Ramos (cell line): ENCODE results near the gene ARPC1A.
"Not testable (repeated sequence)": the region's sequence is repeated elsewhere in the genome, so short reads cannot be mapped to it uniquely, and the experiment has no call there.

Experiments used
- in situ Hi-C: fragments of 300-500 bp; cut with MboI; formaldehyde crosslinking; loops from one replicate; pipeline ENCODE4 v1.14.3; 2022; ENCODE audit warnings: low sequenced_read_pairs; ENCODE audit not compliant: unreplicated experiment

The ARPC1A gene

DNA sequence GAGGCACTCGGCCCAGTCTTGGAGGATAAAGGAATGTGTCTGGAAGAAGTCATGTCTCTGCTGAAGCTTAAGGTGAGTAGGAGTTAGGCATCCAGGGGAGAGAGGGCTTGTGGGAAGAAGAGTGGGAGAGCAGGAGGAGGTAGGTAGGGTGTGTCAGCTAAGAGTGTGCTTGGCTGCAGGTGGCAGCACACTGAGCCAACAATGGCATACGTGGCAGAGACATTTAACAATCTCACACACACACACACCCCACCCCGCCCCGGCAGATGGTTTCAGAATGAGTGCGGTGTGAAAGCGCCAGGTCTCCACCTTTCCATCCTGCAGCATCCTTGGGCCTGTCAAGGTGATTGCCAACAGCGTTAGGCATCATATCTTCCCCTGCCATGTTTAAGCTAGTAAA lies 11.2 kb upstream of the ARPC1A start:
- in situ Hi-C loops, result no loop called here

DNA sequence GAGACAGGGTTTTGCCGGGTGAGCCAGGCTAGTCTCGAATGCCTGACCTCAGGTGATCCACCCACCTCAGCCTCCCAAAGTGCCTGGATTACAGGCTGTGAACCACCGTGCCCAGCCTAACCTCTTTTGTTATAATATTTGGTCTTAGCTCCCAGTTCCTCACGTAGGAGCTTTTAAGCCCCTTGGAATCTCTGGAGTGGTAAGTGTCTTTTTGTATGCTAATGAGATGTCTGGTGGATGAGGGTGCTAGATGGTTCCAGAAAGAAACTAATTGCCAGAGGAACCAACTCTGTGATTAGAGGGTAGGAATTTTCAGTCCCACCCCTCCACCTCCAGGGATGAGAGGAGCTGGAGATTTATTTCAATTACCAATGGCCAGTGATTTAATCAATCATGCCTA lies 5.3 kb upstream of the ARPC1A start:
- in situ Hi-C loops, result no loop called here

DNA sequence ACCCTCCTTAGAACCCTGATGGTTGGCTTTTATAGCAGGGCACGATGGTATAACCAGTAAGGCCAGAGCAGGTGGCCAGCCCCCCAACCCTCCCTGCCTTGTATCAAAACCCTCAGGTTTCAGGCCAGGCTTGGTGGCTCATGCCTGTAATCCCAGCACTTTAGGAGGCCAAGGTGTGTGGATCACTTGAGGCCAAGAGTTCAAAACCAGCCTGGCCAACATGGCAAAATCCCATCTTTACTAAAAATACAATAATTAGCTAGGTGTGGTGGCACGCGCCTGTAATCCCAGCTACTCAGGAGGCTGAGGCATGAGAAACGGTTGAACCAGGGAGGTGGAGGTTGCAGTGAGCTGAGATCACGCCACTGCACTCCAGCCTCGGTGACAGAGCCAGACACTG lies 3.0 kb upstream of the ARPC1A start:
- in situ Hi-C loops, result not testable (repeated sequence)

DNA sequence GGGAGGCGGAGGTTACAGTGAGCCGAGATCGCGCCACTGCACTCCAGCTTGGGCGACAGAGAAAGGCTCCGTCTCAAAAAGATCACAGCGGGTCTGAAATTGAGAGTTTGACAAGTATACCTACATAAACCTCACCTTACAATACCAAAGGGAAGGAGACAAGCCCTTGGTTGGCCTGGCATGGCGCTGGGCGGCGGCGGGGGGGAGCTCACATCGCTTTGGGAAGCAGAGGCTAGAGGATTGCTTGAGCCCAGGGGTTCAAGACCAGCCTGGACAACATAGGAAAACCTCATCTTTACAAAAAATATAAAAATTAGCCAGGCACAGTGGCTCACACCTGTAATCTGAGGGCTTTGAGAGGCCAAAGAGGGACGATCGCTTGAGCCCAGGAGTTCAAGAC lies 1.1 kb upstream of the ARPC1A start:
- in situ Hi-C loops, result no loop called here

DNA sequence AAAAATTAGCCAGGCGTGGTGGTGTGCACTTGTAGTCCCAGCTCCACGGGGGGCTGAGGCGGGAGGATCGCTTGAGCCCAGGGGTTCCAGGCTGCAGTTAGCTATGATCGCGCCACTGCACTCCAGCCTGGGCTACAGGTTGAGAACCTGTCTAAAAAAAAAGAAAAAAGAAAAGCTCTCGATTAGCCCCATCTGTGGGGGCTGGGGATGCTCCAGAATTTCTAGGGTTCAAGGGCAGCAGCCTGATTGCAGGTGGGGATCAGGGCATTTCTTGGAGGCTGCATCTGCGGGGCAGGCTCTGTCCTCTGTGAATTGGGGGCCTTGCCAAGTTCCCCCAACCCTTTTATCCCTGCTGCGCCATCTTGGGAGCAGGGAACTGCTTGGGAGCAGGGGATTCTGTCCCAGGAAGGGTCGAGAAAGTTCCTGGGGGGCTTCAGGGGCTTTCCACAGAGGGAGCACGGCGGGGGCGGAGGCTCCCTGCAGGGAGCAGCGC lies 651 bp upstream of the ARPC1A start:
- in situ Hi-C loops, result no loop called here

DNA sequence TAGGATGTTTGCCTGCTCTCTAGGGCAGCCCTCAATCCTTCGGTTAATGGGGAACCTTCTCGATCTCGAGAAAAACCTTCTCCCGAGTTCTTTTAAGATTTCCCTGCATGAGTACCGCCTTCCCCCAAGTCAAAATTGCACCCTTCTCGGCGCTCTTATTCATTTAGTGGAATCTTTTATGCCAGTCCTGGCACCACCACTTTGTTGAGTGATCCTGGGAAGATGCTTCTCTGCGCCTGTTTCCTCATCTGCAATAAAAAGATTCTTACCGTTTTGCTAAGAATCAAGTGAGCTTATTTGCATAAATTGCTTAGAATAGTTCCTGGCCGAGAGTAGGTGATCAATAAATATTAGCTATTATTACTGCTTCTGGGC lies 697 bp downstream of the ARPC1A start:
- in situ Hi-C loops, result no loop called here

DNA sequence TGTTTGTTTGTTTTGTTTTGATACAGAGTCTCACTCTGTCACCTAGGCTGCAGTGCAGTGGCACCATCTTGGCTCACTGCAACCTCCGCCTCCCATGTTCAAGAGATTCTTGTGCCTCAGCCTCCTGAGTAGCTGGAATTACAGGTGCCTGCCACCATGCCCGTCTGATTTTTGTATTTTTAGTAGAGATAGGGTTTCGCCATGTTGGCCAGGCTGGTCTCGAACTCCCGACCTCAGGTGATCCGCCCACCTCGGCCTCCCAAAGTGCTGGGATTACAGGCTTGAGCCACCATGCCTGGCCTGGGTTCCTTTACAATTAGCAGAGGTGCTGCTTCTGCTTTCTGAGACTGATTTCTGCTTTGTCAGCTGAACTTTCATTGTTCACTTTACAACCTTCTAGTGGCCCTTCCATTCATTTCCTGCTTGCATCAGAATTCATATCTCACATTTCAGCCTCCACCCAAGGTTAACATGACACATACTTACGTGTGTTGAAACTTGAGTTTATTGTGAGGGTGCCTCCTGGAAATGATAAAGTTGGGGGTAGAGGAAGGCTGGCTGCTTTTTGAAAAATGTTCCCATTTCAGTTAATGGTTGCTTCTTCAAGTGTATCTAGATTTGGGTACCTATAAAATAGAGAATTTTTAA lies 4.7 kb downstream of the ARPC1A start:
- in situ Hi-C loops, result not testable (repeated sequence)

DNA sequence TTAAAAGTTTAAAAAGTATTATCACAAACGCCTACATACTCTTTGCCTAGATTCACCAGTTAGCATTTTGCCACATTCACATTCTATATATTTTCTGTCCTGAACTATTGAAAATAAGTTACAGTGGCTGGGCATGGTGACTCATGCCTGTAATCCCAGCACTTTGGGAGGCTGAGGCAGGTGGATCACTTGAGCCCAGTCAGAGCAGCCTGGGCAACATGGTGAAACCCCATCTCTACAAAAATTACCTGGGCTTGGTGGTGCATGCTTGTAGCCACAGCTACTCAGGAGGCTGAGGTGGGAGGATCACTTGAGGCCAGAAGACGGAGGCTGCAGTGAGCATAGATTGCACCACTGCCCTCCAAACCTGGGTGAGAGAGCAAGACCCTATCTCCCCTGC lies 5.3 kb downstream of the ARPC1A start:
- in situ Hi-C loops, result no loop called here

DNA sequence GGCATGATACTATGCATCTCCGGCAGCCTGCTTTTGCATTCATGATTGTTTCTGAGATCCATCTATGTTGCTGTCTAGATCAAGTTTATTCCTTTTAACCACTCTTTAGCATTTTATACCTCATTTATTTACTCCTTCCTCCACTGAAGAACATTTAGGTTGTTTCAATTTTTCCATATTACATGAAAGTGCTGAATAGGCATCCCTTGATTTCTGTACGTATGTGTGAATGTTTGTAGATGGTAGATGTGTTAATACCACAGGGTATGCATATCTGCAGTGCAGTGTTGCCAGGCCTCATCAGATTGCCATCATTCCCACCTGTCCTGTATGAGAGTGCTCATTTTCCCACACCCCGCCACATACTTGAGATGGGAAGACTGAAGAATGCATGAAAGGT lies 13.9 kb downstream of the ARPC1A start:
- in situ Hi-C loops, result no loop called here

DNA sequence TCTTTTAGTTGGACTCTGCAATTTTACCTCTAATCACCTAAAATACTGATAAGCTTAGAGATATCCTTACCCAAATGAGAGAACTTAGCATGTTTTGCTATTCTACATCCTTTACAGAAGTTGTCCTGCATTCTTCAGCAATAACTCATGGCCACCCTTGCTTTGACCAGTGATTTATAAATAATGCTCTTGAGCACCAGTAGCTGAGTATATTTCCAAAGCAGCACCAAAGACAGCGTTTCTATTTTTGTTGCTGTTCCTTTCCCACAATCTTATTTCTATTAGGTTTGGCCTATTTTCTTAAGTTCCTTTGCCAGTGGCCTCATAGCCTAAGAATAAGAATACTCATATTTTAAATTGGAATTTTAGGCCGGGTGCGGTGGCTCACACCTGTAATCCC lies 15.0 kb downstream of the ARPC1A start:
- in situ Hi-C loops, result no loop called here

DNA sequence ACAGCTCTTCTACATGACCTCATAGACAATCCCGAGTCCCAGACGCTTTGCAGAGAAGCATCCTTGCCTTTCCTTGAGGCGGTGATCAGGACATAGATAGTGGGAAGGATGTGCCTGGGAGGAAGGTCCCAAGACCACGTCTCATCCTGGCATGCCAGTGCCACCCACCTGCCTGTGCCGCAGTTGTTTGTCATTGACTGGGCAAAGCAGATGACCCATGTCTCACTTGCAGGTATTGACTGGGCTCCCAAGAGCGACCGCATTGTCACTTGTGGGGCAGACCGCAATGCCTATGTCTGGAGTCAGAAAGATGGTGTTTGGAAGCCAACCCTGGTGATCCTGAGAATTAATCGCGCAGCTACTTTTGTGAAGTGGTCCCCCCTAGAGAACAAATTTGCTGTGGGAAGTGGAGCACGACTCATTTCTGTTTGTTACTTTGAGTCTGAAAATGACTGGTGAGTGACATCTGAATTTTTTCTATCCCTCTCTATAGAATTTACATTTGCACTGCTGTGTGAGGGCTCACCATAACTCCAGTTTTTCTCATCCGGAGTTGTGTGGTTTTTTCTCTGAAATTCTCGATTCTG lies 18.5 kb downstream of the ARPC1A start:
- in situ Hi-C loops, result no loop called here

DNA sequence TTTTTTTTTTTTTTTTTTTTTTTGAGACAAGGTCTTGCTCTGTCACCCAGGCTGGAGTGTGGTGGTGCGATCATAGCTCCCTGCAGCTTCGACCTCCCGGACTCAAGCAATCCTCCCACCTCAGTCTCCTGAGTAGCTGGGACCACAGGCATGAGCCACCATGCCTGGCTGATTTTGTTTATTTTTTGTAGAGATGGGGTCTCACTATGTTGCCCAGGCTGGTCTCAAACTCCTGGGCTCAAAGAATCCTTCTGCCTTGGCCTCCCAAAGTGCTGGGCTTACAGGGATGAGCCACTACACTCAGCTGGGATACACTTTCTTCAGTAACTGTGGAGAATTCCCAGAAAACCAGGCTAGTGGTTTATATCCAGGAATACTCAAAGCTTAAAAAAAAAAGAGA lies 24.9 kb downstream of the ARPC1A start:
- in situ Hi-C loops, result not testable (repeated sequence)

DNA sequence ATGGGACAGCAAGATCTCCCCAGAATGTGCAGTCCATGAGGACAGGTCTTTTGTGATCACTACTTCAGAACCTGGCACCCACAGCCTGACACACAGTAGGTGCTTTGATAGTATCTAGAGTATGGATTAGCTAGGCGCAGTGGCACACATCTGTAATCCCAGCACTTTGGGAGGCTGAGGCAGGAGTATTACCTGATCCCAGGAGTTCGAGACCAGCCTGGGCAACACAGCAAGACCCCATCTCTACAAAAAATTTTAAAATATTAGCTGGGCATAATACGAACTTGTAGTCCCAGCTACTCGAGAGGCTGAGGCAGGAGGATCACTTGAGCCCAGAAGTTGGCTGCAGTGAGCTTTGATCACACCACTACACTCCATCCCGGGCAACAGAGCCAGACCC lies 26.5 kb downstream of the ARPC1A start:
- in situ Hi-C loops, result no loop called here

DNA sequence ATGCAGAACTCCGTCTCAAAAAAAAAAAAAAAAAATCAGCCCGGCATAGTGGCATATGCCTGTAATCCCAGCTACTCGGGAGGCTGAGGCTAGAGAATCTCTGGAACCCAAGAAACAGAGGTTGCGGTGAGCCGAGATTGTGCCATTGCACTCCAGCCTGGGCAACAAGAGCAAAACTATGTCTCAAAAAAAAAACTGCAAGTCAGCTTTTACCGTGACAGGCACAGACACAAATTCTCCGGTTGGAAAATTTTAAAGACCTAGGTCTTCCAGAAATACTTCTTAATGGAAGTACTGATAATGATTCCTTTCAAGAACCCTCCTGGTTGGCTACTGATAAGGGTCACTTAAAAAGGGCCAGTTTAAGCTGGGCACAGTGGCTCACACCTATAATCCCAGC lies 29.4 kb downstream of the ARPC1A start:
- in situ Hi-C loops, result no loop called here

DNA sequence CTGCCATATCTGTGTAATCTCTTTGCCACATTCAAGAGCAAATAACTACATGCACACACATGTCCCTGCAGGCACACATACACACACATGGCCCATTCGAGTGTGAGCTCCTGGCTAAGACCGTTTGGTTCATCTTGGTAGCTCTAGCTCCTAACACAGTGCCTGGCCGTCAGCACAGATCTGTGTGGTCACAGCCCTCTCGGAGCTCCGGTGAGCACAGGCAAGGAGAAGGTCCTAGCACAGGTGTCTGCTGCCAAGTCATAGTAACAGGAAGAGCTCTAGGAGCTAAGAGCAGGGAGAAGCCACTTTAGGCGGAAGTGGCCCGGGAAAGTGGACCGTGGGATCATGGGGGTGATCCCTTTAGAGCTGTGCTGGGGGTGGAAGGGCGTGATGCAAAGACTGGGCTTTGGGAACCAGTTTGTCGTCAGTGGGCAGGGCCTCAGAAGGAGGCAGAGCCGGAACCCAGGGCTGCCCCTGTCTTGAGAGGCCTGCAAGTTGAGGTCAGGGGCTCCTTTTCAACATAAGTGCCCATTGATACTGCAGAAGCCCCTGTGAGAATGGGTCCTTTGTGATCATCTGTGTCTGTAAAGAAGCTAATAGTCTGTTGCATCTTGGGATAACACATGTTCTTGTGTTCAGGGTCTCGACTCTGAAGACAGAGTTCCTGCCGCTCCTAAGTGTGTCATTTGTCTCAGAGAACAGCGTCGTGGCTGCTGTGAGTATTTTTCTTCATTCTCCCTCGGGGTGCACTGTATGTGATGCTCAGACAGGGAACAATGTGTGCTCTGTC lies 32.2 kb downstream of the ARPC1A start:
- in situ Hi-C loops, result no loop called here

DNA sequence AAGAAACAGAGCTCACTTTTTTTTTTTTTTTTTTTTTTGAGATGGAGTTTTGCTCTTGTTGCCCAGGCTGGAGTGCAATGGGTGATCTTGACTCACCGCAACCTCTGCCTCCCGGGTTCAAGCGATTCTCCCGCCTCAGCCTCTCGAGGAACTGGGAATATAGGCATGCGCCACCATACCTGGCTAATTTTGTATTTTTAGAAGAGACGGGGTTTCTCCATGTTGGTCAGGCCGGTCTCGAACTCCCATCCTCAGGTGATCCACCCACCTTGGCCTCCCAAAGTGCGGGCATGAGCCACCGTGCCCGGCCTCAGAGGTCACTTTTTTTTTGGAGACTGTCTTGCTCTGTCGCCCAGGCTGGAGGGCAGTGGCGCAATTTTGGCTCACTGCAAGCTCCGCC lies 32.8 kb downstream of the ARPC1A start:
- in situ Hi-C loops, result not testable (repeated sequence)

DNA sequence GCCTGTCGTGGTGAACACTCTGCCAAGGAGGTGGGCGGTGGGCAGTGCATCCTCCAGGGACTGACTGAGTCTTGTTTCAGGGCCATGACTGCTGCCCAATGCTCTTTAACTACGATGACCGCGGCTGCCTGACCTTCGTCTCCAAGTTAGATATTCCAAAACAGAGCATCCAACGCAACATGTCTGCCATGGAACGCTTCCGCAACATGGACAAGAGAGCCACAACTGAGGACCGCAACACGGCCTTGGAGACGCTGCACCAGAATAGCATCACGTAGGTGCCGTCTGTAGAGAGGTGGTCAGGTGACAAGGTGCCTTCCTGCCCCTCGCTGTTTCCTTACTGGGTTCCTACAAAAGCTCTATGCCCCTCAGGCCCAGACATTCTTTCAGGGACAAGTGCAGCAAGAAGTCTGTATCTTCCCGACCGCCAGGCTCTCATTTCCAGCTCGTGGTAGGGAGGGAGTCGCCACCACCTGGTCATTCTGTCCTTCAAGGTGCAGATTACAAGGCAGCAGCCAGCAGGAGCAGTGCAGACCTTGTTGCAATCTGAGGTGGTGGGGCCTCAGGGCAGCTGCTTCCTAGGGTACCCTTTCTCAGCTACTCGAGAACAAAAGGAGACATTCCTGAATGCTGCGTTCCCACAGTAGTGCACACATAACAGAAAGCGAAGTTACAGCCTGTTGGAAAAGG lies 33.9 kb downstream of the ARPC1A start:
- in situ Hi-C loops, result no loop called here

DNA sequence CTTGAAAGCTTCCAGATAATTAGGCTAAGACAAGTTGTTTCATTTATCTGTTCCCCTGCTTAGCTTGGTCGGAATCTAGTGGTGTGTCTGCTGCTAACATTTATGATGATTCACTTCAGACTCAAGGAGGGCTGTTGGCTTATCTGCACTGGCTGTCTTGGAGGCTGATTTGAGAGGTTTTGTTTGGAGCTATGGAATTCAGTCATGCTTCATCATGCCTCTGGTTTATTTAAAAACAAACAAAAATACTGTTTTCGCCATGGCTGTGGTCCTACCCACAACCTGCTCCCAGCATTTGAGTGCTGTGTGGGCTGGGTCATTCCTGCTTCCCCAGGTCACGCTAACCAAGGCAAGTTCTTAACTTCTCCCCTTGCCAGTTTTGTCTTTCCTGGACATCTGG lies 37.1 kb downstream of the ARPC1A start:
- in situ Hi-C loops, result no loop called here

DNA sequence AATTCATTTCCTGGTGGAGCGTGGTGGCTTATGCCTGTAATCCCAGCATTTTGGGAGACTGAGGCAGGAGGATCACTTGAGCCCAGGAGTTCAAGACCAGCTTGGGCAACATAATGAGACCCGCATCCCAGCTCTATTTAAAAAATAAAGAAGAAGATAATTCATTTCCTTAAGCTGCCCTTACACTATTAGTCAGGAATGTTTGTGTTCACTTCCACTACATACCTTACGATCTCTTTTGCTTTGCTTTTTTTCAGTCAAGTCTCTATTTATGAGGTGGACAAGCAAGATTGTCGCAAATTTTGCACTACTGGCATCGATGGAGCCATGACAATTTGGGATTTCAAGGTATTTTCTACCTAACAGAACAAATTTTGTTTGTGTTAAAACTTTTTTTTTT lies 37.6 kb downstream of the ARPC1A start:
- in situ Hi-C loops, result no loop called here

DNA sequence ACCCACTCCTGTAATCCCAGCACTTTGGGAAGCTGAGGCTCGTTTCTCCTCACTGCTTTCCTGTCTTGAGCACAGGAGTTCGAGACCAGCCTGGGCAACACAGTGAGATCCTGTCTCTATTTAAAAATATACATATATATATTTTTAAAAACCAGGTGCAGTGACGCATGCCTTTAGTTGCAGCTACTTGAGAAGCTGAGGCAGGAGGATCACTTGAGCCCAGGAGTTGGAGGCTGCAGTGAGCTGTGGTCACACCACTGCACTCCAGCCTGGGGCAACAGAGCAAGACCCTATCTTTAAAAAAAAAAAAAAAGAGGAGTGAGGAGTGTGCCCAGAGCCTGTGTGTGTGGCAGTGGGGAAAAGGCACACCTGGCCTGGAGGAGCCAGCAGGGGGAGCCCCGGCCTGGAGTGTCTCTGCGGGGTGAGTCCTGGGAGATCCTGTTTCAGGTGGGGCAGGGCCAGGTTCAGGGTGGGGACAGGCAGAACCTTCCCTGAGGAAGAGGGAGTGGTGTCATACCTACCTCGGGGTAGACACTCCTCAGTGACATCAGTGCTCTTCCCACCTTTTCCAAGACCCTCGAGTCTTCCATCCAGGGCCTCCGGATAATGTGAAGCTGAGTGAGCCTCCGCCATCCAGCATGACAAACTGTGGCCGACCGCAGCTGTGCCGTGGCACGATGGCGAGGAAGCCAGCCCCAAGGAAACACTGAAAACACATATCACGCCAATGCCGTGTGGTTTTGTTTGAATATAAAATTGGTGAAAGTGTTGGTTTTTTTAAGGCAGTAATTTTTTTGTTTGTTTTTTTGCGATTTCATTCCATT lies 39.8 kb downstream of the ARPC1A start:
- in situ Hi-C loops, result no loop called here
